NK-92 (cell line): ENCODE measurements around the gene SMARCB1.

Source experiments
- DNase-seq: peaks from one replicate; lab custom pipeline; 2025; ENCODE audit not compliant: unreplicated experiment; lab: John Stamatoyannopoulos, UW

The SMARCB1 gene

GRCh38 chr22:23878219-23878618, 91.5 kb downstream of the SMARCB1 start:
- no peak for DNase-seq

GRCh38 chr22:23882370-23882769, 95.6 kb downstream of the SMARCB1 start:
- DNase-seq, result no peak

- DNase-seq, result no peak
These were observed 96.9 kb downstream of the SMARCB1 start for GRCh38 chr22:23883658-23884057.

- DNase-seq, result no peak
These were observed 97.4 kb downstream of the SMARCB1 start for GRCh38 chr22:23884140-23884539.
